Stimulated activated CD8-positive, alpha-beta memory T cell treated with anti-CD3 and anti-CD28 coated beads, Interleukin-12 subunit alpha, Interleukin-12 subunit beta, amount 100 ng/mL, for 1 hour (primary cell): ENCODE results near the gene TMEM18.
A peak's percentile ranks its signal among the peaks of the same experiment; 100 is the strongest.
"Not testable (repeated sequence)": the region's sequence is repeated elsewhere in the genome, so short reads cannot be mapped to it uniquely, and the experiment has no call there.

Source experiments
- DNase-seq: peaks from one replicate; pipeline ENCODE4 v3.0.0-alpha.2; 2020; ENCODE audit warnings: low read depth

Gene TMEM18

DNA sequence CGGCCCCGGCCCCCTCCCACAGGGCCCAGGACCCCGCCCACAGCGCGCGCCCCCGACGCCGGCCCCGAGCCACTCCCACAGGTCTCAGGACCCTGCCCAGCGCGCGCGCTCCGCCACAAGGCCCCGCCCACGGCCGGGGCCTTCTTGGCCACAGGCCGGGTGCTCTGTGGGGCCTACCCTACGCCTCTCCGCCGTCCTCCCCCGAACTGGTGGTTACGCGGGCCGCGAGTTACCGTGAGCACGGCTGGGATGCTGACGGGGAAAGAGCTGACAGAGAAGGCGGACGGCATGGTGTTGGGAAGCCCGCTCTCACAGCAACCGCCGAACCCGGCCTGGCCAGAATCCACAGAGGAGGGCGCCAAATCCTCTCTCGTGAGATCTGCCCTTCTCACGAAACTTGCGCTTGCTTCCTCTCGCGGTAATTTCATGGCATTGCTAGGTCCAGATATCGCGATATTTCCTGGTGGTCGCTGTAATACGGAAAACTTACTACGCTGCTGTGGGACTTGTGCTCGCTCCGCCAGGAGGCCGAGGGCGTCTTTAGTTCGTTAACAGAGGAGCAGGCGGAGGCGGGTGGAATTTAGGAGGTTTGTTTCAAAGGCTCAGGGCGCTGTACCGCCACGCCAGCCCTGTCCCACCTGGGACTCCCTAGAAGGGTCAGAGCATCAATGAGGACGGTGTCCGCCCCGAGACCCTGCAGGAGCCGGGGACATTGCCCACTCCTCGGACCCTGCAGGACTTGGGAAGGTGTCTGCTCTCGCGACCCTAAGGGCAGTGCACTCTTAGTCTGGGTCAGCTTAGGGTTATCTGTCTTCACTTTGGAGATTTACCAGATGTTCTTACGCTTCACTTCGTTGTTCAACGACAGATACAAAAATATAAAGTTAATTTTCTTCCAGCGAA is at the start of gene TMEM18:
Gene TMEM18 (minus strand): TSS at position 351 of the 903 bp plus-strand sequence. CDS start 61 bp downstream, at position 290.
- DNase-seq = peak; percentile 94

DNA sequence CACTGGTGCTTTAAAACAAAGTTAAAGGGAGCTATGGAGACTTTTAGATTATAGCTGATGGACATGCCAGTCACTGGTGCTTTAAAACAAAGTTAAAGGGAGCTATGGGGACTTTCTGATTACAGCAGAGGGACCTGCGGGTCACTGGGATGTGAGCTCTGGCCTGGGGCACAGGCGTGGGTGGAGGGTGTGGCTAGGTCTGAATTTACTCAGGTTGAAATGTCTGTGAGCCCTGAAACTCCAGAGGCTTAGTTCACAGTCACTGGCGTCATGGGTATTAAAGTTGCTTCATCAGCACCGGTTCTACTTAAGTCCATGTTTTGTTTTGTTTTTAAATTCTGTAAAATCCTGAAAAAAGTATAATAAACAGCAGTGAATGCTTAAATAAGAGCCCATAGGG is 49.0 kb upstream of the TMEM18 start:
- no peak for DNase-seq

DNA sequence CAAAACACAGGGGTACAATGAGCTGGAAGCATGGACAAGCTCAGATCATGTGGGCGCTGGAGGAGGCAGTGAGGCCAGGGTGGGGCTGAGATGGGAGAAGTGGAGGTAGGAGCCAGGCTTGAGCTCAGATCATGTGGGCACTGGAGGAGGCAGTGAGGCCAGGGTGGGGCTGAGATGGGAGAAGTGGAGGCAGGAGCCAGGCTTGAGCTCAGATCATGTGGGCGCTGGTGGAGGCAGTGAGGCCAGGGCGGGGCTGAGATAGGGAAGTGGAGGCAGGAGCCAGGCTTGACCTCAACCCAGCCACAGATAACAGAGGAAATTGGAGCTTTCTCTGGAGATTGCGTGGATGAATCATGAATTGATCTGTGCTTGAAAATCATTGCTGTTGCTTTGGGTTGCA is 48.3 kb upstream of the TMEM18 start:
- DNase-seq = no peak

DNA sequence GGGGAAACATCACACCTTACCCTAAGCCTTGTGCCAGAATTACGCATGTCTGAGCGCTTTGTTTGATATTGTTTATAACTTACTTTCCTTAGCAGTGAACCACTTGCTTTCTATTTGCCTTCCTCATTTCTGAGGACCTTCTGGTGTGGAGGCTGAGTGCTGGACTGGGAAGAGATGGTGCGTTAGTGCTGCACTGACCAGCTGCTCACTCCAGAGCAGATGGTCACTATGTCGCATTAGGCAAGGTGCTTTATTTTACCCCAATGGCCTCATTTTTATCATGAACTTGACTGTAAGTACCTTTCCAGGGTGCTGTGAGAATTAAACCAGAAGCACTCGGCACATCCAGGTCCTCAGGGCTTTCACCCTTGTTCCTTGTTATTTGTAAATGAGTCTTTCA is 46.6 kb upstream of the TMEM18 start:
- DNase-seq = no peak

DNA sequence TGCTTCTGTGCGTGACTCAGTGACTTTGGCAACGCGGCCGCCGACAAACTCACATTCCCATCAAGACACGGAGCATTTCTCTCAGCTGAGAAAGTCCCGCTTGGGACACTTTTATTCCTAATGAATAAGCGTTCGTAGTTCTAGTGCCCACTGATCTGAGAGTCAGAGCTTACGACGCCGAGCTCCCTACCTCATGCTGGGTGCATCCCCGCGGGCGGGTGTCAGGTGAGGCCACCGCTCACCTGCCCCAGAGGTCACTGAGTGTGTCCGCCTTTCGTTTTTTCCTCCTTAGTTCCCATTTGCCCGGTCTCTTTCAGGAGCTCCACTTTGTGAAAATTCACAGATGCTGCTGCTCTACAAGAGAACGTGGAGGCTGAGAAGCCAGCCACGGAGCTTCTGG is 43.6 kb upstream of the TMEM18 start:
- DNase-seq = no peak

DNA sequence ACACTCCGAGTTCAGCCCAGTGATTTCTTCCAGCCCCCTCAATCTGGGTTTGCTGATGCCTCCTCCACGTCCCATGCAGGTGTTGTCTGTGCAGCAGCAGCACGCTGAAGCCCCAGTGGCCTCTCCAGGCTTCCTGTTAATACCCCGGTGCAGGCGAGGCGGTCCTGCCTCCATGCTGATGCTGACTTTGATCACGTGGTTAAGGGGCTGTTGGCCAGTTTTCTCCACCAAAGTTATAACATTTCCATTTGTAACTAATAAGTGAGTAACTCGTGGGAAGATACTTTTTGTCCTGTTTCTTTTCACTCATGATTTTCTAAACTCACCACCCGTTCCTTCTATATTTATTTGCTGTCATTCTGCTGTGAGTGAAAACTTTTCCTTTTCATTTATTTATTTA is 42.5 kb upstream of the TMEM18 start:
- DNase-seq = no peak

DNA sequence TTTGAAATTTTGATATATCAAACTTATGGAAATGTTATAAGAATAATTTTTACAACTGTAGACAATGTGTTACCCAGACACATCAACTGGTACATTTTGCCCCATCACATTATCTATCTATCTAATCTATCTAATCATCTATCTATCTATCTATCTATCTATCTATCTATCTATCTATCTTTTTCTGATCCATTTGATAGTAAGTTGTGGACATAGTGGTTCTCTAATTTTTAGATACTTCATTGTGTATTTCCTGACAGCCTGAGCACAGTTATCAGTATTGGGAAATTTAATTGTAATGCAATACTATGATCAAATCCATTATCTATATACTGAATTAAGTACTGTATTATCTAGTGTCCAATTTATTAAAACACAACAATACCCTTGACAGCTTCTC is 42.0 kb upstream of the TMEM18 start:
- no peak for DNase-seq

DNA sequence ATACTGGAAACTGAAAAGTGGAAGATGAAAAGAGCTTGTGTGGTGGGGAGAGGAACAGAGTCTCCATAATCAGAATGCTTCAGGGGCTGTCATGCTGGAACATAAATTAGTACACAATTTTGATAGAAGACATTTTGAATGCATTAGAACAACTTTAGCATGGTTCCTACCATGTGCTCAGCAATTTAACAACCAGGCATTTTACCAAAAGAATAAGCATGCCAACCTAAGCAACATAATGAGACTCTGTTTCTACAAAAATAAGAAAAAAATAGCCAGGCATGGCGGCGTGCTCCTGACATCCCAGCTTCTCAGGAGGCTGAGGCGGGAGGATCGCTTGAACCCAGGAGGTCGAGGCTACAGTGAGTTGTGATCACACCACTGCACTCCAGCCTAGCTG is 40.5 kb upstream of the TMEM18 start:
- DNase-seq = no peak

DNA sequence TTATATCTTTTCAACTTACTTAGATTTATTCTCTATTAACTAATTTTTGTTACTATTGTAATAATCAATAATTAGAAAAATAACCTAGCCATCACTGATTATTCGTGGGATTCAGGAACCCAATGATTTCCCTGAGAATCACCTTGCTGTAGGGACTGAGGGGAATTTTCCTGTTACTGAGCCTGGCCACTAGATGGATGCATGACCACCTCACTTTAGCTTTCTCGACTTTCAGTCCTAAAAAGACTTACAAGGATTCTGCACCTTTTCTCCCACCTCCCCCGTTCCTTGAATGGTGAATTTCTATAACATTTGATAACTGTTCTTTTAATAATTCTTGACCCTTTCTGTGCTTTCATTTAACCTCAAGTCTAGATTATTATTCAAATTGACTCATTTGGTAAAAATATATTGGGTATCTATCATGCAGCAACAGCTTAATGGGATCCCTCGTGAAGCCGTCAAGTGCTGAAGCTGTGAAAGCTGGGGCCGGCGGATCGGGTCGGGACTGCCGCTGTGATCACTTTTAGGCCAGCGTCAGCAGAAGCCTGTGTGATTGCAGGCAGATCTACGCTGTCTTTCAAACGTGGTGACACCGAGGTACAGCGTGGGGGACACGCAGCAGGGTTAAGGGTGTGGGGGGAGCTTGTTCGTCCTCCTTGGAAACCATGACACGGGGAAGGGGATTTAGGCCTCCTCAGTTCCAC is 38.8 kb upstream of the TMEM18 start:
- DNase-seq = no peak

DNA sequence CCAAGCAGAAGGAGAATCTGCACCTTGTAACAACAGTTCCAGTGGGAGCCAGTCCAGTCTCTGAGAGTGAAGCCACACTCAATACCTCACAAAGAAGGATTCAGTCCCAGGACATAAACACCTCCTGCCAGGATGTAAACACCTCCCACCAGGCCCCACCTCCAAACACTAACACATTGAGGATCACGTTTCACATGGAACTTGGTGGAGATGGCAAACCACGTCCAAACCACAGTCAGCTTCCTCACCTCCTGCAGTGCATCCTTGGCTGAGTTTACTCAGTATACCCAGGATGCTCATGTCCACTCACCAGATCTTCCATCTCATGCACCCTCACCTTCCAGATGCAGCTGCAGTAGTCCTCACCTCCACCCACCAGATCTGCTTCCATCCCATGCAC is 37.8 kb upstream of the TMEM18 start:
- no peak for DNase-seq

DNA sequence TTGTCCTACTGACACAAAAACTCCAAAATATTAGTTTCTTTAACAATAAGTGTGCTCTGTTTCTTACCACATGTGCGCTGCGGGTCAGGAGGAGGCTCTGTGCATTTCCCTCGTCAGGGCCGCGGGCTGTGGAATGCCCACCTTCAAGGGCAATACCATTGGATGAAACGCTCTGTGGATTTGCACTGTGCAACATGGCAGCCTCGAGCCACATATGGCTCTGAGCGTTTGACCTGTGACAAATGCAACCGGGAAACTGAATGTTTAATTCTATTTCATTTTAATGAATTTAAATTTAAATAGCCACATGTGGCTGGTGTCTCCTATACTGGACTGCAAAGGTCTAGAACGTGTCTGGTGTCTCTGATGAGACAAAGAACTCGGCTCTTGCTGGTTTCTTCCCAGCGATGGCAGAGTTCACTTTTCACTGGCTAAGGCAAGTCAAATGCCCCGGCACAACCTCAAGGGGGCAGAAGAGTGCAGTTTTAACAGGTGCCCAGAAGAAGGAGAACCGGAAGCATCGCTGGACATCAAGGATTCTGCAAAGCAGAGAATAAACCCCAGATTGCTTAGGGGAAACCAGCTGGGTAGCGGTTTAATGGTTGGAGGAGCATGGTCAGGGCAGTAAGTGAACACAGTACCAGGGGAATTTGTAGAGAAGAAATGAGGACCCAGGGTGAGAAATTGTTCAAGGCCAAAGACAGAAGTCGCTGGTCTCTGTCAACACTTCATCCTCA is 37.0 kb upstream of the TMEM18 start:
- no peak for DNase-seq

DNA sequence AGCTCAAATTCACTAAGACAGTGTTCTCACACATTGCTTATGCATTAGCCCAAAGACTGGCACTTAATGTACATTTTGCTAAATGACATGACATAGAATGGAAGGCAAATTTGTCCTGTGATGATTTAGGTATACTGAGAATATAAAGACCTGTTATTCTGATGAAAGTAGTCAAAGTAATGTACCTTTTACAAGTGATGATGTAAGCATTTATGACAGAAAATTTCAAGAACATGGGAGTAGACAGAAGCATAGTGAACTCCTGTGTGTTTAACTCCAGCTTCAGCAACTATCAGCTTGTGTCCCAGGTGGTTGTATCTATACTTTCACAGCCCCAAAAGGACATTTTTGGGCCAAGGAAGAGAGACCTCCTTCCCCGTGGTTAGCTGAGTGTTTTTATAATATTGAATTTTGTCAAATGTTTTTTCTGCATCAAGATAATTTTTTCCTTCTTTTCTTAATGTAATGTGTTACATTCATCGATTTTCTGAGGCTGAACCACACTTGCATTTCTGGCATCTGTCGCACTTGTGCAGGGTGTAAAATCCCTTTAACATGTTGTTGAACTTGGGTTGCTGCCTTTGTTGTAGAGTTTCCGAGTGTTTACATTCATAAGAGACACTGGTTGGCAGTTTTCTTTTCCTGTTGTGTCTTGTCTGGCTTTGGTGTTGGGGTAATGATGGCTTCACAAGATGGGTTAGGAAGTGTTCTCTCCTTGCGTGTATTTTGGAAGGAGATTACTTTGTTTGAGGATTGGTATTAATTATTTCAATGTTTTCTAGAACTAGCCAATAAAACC is 33.9 kb upstream of the TMEM18 start:
- DNase-seq = no peak

DNA sequence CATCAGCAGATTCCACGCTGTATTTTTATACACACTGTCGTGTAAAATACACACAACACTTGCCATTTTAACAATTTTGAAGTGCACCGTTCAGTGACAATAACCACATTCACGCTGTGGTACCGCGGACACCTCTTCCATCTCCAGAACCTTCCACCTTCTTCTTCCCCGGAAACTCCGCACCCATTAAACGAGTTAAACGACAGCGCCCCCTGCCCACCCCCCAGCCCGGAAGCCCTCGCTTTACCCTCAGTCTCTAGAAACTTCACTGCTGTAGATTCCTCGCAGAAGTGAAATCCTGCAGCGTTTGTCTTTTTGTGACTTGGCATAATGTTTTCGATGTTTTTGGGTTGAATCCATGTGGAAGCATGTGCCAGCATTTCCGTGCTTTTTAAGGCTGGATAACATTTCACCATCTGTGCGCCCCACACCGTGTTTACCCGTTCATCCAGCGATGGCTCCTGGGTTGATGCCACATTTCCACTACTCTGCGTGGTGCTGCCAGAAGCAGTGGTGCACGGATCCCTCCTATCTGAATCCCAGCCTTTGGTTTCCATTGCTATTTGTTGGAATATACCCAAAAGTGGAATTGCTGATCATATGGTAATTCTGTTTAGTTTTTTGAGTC is 32.0 kb upstream of the TMEM18 start:
- DNase-seq = no peak

DNA sequence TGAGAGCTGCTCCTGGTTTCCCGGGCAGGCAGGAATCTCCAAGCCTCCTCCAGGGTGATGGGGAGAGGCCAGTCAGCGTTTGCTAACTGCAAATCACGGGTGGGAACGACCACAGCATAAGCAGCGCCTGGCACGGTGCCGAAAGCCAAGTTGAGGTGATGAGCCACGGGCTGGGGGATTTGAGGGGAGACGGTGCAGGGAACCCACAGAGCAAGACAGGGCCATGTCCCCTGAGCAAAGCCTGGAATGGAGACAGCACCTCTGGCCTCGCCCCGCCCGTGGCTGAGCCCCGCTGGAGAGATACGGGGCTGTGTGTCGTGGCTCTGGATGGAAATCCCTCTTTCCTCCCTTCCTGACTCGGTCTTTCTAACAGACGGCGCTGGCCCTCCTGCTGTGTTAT is 31.5 kb upstream of the TMEM18 start:
- DNase-seq = no peak

DNA sequence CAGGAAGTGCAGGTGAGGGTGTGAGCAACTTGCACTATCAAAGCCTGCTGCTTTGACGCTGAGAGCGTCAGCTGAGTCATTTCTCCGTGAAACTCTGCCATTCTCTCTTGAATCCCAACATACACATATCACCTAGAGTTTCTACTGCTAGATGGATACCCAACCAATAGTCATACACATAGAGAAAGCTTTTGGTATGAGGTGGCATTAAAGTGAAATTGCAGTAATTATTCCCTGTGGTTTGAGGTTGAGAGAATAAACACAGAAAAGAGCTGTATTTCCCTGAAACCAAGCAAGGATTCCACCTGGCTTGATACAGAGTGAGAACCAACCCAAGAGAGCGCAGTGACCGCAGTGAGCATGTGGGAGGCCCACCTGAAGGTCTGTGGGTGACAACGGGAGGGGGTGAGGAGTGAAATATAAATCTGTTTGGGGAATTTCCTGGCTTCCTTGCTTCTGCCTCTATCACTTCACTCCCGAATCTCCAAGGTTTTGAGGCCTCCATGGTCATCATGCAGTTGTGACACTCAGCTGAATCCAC is 28.8 kb upstream of the TMEM18 start:
- DNase-seq = no peak

DNA sequence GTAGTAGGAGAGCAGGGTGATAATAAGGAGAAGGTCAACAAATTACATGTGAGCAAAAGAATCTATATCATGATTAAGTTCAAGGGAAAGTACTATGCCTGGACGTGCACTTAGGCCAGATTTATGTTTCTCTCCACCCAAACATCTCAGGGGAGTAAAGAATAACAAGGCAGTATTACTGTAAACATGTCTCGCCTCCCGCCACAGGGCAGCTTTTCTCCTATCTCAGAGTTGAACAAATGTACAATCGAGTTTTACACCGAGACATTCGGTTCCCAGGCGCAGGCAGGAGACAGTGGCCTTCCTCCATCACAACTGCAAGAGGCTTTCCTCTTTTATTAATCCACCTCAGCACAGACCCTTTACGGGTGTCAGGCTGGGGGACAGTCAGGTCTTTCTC is 25.6 kb upstream of the TMEM18 start:
- DNase-seq = not testable (repeated sequence)

DNA sequence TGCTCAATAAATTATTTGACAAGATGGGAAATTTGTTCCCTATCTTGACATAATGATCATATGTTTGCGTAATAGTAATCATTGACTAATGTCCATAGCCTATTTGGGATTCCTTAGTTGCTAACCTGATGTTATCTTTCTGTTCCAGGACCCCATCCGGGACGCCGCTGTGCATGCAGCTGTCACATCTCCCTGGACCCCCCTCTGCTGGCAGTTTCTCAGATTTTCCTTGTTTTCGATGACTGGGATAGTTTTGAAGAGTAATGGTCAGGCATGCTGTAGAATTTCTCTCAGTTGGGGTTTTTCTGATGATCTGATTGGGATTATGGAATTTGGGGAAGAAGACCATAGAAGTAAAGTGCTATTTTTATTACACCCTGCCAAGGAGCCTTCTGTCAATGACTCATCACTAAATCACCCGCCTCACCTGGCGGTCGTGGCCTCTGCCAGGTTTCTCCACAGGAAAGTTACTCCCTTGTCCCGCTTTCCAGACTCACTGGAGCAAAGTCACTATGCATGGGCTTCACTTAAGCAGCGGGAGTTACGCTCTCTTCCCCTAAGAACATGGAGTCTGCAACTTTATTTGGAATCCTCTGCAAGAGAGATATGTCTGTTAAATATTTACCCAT is 19.9 kb upstream of the TMEM18 start:
- no peak for DNase-seq

DNA sequence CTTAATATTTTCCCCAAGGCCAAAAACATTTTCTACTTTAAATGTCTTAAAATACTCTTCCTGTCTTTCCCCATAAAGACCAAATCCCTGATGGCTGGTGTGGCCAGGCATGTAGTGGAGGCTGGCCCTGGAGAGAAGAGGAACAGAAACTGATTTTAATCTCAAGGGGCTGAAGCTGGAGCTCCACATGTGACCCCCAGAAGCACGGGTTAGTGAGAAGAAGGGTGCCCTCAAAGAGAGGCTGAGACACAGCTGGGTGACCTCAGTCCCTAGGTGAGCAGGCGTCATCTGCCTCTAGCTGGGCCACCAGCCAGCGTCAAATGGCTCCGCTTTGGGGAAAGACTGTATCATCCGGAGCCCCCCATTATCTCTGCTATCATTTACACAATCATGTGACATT is 19.3 kb upstream of the TMEM18 start:
- no peak for DNase-seq

DNA sequence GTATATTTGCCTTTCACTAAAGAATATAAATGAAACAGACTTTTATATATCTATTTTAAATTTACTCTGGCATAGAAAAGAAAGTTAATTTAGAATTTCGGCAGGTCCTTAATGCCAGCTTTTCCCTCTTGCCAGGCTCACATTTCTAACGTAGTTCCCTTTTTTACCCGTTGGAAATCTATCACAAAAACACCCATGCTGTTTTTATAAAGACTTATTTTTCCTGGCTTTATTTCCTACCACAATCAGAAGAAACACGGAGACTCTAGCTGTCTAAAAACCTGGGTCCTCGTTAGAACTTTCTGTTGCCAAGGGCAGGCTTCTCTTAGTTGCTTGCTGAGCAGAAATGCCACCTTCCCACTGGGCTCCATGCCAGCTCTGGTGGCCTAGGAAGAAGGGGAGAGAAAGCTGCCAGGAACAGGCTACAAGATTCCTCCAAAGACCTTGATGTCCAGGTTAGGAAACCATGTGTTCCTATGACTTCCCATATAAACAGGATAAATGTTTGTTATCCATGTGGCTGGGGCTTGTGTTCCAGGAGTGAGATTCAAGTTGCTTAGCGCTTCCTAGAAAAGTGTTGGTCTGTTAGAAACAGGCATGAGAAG is 17.8 kb upstream of the TMEM18 start:
- no peak for DNase-seq

DNA sequence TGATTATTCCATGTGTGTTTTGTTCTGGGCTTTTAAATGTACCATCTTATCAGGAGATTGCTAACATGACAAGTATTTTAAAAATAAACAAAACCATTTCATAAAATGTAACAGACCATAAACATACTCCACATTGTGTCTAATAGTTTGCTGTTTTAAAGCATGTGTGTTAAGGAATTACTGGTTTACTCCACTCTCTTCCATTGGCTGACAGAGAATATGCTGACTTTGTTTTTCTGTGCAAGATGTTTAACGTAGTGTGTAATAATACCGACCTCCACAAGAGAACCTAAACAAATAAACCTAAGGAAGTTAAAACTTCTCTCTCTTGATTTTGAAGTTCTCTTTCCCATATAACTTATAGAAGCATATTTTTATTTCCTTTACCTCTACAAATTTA is 17.0 kb upstream of the TMEM18 start:
- no peak for DNase-seq
